Measurements from ENCODE around the gene NIM1K.
"Not testable (repeated sequence)": the region's sequence is repeated elsewhere in the genome, so short reads cannot be mapped to it uniquely, and the experiment has no call there.

NIM1K gene

GRCh38 chr5:43315263-43315662, 123.2 kb downstream of the NIM1K start:
- no peak for DNase-seq

GRCh38 chr5:43315682-43316081, 123.7 kb downstream of the NIM1K start:
- DNase-seq = no peak

DNA sequence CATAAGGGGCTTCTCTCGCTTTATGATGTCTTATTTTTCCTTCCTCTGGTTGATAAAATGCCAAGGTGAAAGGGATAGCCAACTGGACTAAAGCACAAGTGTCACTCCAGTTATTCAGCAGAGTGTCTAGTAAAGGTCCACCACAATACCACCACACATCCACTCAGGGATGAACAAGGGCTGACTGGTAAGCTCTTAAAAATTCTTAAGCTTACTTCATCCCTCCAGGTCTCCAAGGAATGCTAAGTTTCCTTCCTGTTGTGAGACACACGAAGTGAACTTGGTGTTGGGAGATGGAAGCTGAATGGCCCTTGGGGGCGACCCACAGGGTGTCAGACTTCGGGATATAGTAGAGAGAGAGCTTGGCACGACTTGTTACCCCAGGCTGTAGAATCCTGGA, 124.4 kb downstream of the NIM1K start:
- DNase-seq = no peak

GRCh38 chr5:43320846-43321245, 128.8 kb downstream of the NIM1K start:
- no peak for DNase-seq

- not testable (repeated sequence) for DNase-seq
These were observed 131.5 kb downstream of the NIM1K start for GRCh38 chr5:43323488-43323887.

DNA sequence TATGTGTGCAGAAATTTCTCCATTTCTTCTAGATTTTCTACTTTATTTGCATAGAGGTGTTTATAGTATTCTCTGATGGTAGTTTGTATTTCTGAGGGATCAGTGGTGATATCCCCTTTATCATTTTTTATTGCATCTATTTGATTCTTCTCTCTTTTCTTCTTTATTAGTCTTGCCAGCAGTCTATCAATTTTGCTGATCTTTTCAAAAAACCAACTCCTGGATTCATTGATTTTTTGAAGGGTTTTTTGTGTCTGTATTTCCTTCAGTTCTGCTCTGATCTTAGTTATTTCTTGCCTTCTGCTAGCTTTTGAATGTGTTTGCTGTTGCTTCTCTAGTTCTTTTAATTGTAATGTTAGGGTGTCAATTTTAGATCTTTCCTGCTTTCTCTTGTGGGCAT, 133.6 kb downstream of the NIM1K start:
- not testable (repeated sequence) for DNase-seq
